HS-5 (cell line): ENCODE measurements around the gene TWNK.

ENCODE experiments used
- DNase-seq: peaks from one replicate; pipeline ENCODE4 v3.0.0-alpha.2; 2012; ENCODE audit warnings: low read depth

TWNK gene

GRCh38 chr10:100997360-100998182, 10.2 kb downstream of the TWNK start:
- no peak for DNase-seq

DNA sequence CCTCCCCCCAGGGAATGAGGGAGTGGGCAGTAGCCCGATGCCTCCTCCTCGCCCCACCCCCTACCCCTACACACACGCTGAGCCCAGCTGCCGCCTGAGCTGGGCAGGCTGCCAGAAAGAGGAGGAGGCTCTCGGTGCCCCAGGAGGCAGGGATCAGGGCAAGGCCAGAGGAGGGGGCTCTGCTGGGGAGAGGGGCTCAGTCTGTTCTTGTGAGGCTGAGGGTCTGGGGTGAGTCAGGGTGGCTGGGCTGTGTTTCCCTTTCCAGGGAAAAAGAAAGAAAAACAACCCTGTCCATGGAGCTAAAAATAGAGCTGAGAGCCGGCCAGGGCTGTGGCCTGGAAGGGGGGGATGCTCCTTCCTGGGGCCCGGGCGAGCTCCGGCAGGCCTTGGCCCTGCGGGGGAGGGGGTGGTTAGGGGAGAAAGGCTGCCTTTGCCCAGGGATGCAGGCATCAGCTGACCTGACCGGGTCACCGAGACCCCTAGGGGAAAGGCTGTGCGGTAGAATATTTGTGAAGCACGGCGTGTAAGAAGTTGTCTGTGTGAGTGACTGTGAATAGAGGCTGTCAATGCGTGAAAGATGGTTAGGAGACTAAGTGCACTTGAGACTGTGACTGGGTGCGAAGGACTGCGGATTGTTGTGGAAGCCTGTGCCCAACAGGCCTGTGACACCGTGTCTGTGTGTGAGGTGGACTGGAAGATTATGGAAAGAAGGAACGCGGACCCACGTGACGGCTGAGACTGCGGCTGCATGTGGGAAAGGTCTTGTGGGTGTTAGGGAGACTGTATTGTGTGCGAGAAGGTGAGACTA, 11.0 kb downstream of the TWNK start:
- DNase-seq: no peak

DNA sequence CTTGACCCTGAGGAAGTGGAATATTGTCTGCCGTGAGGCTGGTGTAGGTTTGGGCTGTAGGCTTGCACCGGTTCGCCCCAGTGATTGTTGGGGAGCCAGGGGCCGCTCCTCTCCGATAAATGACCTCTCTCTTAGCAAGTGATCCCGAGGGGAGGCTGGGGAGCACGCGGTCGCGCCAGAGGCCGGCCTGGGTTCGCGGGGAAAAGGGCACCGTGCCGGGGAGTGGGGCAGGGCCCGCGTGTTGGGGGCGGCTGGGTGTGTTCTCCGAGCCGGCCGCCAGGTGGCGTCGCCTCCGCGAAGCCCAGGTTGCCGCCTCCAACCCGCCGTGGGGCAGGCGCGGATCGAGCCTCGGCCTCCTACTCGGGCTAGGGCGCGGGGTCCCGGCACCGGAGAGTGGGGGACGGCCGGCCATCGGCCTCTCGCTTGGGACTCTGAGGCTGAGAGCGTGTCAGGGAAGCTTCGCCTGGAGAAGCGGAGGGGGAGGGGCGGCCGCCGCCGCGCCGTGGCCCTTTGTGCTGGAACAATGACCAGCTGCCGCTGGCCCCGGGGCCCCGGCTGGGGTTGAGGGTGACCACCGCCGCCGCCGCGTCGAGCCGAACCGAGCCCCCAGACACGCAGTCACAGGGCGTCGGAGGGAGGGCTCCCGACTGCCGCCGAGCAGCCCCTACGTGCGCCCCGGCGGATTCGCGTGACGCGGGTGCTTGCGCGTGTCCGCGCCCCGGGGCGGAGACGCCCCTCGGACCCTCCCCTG, 11.8 kb downstream of the TWNK start:
- no peak for DNase-seq

GRCh38 chr10:100999742-101000126, 12.4 kb downstream of the TWNK start, which contains the start of gene LZTS2:
LZTS2 (plus strand) TSS chr10:100999808; CDS start chr10:101002539, 2,731 bp downstream.
- no peak for DNase-seq

- no peak for DNase-seq
These were observed 13.0 kb downstream of the TWNK start for GRCh38 chr10:101000127-101000914.

DNA sequence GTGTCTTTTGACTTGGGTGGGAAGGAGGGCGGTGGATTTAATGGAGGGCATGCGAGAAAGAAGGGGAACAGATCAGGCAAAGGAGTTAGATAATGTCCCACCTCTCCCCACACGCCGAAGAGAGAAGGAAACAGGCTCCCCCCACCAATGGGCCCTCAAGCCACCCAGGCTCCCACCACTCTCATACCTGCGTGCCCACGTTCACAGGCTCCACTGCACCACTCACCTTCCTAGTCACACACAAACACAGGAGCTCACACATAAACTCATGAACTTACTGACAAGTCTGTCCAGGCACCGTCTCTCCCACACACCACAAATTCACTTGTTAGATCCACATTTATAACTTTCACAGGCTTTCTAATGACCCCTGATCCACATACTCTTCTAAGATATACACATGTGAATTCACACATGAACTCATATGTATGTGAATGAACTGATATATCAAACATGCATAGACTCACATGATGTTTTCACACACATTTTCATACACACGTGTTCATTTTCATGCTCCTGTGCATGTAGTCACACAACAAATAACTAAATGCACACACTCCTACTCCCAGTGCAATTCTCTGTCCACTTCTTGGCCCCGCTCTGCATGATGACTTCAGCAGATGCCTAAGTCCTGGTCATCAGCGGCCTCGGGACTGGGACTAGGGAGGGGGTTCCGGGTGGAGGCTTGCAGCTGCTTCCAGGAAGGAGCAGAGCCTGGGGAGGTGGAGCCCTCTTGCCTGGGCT, 13.7 kb downstream of the TWNK start:
- DNase-seq: no peak

DNA sequence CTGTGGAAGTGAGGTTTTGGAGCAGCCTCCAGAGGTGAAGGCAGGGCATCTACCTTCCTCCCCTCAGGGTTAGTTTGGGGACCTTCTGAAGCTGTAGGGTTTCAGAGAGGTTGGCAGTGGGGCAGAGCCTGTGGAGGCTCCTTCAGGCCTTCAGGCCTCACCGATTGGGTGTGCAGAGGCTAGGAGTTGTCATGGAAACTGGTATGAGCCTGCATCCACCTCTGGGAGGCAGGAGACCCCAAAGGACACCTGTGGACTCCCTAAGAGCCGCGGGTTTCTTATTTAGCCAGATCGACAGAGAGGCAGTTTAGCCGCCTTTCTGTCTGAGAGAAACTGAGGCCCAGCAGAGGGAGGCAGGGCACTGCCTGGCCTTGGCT, 14.3 kb downstream of the TWNK start:
- DNase-seq: no peak

DNA sequence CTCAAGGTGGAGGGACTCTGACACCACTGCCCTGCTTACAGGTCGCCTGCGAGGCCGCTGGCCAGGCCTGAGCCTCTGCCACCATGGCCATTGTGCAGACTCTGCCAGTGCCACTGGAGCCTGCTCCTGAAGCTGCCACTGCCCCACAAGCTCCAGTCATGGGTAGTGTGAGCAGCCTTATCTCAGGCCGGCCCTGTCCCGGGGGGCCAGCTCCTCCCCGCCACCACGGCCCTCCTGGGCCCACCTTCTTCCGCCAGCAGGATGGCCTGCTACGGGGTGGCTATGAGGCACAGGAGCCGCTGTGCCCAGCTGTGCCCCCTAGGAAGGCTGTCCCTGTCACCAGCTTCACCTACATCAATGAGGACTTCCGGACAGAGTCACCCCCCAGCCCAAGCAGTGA, 15.1 kb downstream of the TWNK start:
- DNase-seq: no peak

GRCh38 chr10:101003639-101004206, 16.4 kb downstream of the TWNK start:
- no peak for DNase-seq

DNA sequence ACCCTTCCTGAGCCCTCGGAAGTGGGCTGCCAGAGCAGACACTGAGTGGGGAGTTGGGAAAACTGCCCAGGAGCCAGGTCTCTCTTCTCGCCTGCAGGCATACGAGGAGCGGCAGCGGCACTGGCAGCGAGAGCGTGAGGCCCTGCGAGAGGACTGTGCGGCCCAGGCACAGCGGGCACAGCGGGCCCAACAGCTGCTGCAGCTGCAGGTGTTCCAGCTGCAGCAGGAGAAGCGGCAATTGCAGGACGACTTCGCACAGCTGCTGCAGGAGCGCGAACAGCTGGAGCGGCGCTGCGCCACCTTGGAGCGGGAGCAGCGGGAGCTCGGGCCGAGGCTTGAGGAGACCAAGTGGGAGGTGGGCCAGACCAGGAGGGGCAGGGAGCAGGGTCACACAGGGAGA, 18.0 kb downstream of the TWNK start:
- no peak for DNase-seq

DNA sequence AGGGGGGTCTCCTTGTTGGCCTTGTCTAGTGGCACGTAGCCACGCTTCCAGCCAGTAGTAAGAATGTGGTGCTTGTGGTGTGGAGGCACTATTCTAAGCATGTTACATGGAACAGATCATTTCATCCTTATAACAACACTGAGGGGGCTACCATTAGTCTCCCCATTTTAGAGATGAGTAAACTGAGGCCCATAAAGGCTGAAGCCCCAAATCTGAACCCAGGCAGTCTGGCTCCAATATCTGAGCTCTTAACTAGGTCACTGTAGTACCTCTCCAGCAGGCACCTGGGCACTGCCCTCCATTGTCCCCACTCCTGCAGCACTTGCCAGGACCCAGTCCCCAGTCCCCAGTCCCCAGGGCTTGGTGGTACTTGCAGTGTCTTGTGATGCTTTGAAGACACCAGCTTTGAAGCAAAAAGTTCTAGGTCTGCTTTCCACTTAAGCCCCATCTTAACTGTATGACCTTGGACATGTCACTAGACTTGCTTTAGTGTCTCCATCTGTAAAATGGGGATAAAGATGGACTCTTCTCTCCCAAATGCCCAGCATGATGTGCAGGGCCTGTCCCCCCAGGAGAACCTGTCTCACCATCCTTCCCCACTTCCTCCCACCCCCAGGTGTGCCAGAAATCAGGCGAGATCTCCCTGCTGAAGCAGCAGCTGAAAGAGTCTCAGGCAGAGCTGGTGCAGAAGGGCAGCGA, 18.7 kb downstream of the TWNK start:
- DNase-seq: no peak

DNA sequence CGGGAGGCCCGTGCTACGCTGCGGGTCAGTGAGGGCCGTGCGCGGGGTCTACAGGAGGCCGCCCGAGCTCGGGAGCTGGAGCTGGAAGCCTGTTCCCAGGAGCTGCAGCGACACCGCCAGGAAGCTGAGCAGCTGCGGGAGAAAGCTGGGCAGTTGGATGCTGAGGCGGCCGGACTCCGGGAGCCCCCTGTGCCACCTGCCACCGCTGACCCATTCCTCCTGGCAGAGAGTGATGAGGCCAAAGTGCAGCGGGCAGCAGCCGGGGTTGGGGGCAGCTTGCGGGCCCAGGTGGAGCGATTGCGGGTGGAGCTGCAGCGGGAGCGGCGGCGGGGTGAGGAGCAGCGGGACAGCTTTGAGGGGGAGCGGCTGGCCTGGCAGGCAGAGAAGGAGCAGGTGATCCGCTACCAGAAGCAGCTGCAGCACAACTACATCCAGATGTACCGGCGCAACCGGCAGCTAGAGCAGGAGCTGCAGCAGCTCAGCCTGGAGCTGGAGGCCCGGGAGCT, 19.3 kb downstream of the TWNK start:
- no peak for DNase-seq

DNA sequence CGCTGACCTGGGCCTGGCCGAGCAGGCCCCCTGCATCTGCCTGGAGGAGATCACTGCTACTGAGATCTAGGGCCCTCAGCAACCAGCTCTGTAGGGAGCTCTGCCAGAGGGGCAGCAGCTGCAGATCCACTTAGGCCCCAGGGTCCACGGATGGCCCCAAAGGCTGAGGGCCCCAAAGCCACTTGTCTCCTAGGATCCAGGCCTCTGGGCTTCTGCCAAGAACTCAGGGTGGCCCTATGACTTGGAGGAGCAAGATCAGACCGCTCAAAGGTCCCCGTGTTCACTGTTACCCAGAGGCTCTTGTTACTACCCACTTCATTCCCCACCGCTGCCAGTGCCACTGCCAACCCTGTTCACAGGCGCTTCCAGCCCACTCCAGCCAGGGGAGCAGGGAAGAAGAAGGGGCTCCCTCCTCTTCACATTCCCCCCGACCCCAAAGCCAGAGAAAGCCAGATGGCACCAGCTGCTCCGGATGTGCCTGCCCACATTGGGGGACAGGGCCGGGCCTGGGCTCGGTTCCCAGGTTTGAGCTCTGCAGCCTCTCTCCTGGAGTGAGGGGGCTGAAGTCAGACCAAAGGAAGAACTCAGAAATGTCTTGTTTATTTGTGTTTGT, 19.9 kb downstream of the TWNK start:
- no peak for DNase-seq

DNA sequence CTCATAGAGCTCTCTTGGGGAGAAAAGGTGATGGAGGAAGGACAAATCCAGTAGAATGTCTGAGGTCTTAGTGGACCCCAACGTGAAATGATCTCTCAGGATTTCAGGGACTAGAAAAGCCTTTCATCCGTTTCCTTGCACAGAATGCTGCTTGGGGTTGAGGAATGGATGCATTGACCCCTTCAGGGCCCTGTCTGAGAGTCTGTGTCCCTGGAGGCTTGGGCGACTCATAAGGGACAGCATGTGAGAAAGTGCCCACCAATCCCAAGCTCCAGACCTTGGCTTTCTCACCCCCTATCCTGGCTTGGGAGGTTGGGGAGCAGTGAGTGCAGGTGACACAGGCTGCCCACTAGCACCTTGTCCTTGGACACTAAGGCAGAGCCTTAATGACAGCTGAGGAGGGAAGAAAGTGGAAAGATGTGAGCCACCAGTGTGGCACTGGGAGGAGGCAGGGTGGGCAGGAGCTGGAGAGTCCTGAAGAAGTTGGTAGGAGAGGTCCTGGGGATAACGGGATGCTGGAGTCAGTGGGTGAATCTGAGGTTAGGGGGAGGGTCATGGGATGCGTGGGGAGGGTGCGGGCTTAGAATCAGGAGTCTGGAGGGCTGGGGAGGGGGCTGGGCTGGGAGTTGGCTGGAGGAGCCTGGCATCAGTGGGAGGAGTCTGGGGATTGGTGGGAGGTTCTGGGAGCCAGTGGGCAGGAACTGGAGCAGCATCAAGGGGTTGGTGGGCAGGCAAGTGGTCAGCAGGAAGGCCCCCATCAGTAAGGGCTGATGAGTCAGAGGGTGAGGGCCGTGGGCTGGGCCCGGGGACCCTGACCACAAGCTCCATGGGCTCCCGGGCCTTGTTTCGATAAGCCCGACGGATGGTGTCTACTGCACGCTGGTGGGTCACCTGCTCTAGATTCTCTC, 20.8 kb downstream of the TWNK start:
- DNase-seq: no peak

DNA sequence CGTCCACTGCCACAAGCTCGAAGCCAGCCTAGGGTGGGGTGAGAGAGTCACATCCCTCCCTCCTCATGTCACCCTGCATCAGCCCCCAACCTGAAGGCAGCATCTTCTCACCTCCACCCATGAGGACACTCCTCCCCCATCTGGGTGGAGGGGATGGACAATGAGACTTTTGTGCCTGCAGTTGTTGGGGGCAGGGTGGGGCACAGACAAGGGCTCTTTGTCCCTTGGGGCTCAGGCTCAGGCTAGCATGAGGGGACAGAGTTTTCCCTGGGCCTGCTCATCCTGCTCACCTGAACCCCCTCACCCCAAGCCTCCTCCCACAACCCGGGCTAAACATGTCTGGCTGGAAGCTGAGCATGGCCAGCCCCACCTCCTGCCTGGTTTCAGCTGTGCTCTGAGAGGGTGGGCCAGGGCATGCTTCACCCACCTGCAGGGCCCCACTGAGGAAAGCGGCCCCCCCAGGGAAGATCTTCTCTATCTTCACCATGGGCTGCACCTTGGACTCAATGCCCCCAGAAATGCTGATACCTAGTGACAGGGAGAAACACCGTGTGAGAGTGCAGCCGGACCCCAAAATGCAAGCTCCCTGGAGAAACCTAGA, 21.6 kb downstream of the TWNK start:
- DNase-seq: no peak

DNA sequence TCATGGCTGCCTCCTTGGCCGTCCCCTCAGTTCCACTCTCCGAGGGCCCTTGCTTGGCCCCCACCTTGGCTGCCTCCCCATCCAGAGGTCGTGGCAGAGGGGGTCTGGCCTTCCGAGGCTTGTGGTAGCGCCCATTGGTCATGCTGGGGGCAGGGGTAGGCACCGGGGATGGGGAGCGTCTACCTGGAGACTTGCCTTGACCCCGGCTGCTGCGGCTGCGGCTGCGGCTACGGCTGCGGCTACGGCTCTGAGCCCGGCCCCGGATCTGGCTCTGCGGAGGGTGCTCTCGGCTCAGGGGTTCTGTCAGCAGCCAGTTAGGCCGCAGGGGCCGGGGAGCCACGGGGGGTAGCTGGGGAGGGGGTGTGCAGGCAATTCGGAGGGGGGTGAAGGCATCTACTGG, 23.0 kb downstream of the TWNK start:
- no peak for DNase-seq

GRCh38 chr10:101011517-101012423, 24.4 kb downstream of the TWNK start:
- no peak for DNase-seq
